HG03103 (cell line): ENCODE results near the gene AGFG2.

ENCODE experiments used
- ATAC-seq: cut with Tn5 transposase; IDR thresholded peaks from one replicate; pipeline ENCODE4 v1.9.1; 2021; ENCODE audit warnings: low read depth; ENCODE audit not compliant: unreplicated experiment

Gene AGFG2

DNA sequence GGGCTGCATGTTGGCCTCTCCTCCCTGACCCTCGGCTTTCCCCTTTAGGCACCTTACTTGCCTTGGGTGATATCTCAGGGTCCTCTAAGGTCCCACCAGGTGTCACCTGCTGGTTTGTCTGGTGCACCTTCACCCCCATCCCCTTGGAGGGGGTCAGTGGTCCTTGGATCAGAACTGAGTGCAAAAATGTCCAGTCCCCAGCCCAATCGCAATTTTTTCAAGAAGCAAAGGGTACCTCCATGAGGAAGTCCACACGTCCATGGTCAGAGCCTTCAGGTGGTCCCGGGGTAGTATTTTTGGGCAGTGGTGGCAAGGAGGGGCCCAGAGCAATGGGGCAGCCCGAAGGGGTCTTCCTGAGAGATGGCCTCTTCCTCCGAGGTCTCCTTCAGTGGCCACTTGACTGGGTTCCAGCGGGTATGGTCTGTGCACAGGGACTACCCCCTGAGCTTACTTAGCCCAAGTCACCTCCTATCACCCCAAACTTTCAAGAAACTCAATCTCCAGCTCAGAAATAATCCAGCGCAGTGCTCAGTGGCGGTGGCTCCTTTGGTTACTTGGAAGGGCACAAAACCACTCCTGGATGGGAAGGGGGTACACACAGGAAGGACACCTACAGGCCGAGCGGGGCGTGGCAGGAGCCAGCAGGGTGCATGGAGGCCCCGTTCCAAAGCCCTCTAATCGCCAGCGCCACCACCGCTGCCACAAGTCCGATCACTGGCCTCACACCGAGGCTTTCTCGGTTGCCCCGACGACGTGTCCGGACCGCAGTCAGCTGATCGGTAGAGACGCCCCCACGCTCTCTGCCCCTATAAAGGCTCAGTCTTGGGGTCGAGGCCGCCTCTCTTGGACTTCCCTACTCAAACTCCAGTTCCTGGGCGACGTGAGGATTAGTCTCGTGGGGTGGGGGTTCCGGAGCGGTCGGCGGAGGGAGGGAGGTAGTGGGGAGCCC is 30.2 kb downstream of the AGFG2 start:
- no peak for ATAC-seq

DNA sequence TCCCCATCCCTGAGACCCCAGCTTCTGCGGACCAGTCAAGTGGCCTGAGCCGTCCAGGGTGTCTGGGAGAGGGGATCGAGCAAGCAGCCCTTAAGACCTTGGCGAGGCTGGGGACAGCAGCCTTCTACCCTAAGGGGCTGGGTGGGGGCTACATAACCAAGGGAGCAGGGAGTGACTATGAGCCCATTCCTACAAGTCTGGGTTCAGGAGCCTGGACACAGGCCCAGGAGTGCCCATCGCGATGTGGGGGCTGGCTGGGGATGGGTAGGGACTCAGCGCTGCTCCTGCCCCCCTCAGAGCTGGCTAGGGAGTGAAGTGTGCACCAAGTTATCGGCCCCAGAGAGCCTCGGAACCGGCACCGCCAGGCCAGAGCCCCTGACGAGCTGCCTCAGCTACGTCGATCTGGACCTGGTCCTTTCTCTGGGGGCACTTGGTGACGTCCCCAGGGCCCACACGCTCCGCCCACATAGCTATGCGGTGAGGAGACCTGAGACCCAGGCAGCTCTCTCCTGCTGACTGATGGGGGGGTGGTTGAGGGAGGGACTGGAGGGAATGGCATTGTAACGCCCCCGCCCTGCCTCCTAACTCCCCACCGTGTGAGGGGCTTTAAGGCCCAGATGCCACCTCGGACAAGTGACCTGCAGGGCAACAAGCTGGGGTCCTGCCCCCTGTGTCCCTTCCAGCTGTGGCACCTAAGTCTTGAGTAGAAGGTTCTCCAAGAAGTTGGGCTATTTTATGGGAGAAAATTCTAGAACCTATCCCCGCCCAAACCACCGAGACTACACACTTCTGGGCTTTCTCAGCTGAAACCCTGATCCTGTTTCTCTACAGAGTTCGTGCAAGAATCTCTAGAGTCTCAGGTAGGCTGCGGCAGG is 32.2 kb downstream of the AGFG2 start:
- ATAC-seq, result no peak

GRCh38 chr7:100571829-100572116 is 32.8 kb downstream of the AGFG2 start:
- ATAC-seq, result no peak

GRCh38 chr7:100572281-100572948 is 33.4 kb downstream of the AGFG2 start:
- no peak for ATAC-seq

- no peak for ATAC-seq
Observed at GRCh38 chr7:100572949-100573675, 34.1 kb downstream of the AGFG2 start.

DNA sequence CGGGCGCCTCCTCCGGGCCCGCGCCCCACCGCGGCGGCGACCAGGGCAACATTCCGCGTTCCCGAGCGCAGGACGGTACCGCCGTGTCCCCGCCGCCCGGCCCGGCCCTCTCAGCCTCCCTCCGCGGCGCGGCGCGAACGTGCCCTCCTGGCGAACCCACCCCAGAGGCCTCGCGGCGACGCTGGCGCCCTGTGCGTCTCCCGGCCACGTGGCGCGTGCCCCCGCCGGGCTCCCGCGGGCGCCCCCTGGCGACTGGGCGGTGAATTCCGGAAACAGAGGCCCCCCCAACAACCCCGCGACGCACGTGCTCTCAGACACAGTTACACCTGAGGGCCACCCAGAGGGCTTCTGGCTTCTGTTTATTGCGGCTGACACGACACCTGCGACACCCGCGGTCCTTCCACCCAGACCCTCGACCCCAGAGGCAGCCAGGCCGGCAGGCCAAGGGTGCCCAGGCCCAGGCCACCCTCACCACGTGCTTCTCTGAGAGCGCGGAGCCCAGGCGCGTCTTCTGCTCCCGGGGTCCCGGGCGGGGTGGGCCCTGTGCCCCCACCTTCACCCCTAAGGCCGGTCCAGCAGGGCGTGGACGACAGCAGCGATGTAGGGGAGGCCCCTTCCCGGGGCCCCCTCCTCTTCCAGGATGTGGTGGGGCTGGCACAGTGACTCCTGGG is 34.8 kb downstream of the AGFG2 start, which contains the start of gene SAP25:
Gene SAP25, minus strand, starts transcription at position 210 of the 671 bp plus-strand sequence. Its CDS starts 158 bp downstream, at position 52.
- no peak for ATAC-seq

DNA sequence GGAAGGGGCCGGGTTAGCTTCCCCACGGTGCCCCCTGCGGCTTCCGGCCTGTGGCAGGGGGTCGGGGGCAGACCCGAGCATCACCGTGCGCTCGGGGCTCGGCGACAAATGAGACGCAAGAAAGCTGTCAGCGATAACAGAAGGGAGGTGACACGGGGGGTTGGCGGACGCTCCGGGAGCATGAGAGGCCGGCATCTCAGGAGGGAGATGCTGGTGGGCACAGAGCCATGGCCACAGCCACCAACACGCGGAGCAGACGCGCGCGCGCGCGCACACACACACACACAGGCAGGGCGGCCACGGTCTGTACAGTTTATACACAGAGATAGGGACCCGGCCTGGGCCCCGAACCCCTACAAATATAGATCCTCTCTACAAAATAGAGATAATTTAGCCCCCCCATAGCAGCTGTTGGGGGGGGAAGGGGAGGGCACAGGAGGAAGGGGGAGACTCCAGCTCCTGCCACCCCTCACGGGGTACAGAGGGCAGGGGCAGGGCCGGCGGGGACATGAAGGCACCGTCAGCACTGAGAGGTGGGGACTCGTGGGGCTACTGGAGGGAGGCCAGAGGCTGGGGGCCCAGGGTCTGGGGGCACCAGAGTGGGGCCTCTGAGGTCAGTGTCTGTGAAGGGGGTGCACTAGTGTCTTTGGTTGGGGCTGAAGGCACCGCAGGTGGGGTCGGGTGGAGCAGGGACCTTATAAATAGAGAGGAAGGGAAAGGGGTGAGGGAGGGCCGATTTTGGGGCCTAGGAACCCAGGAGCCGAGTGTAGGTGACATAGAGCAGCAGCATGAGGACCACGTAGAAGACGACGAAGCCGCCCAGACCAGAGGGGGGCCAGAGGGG is 35.6 kb downstream of the AGFG2 start:
- no peak for ATAC-seq

DNA sequence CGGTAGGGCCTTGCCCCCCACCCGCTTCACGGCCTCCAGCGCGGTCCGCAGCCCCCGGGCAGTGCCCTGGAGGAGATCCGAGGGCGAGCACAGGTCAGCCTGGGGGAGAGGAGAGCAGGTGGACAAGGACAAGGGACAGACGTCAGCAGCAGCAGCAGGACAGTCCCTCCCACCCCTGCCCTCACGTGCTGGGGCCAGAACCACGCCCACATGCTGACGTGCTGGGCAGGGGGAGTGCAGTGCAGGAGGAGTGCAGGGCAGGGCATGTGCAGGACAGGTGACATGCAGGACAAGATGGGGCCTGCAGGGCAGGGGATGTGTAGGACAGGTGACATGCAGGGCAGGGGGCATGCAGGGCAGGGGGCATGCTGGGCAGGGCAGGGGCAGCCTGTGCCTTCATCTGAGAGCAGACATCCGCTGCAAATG is 36.2 kb downstream of the AGFG2 start:
- no peak for ATAC-seq

GRCh38 chr7:100575746-100576383 is 36.9 kb downstream of the AGFG2 start:
- no peak for ATAC-seq

DNA sequence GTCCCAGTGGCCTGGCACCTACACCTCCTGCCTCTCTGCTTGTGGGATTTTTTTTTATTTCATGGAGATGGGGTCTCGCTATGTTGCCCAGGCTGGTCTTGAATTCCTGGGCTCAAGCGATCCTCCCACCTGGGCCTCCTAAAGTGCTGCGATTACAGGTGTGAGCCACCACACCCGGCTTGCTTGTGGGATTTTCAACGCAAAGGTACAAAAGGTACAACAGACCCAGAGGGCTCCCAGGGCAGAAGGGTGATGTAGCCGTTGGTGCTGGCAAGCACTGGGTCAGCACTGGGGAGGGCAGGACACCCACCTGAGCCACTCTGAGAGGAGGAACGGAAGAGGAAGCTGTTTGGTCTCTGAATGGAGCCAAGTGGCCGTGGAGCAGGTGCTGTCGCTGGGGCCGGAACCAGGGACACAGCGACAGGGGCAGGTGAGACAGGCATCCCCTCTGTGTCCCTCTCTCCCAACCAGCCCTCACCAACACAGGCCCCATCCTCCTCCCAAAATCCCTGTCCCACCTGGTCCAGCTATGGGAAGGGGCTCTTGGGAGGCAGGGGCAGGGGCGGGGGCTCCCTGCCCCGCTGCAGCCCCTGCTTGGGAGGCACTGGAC is 37.5 kb downstream of the AGFG2 start:
- no peak for ATAC-seq

- ATAC-seq, result no peak
Observed at GRCh38 chr7:100577103-100577502, 38.1 kb downstream of the AGFG2 start.

GRCh38 chr7:100577507-100577906 is 38.5 kb downstream of the AGFG2 start:
- no peak for ATAC-seq

- ATAC-seq, result no peak
Observed at GRCh38 chr7:100578246-100579183, 39.5 kb downstream of the AGFG2 start.

DNA sequence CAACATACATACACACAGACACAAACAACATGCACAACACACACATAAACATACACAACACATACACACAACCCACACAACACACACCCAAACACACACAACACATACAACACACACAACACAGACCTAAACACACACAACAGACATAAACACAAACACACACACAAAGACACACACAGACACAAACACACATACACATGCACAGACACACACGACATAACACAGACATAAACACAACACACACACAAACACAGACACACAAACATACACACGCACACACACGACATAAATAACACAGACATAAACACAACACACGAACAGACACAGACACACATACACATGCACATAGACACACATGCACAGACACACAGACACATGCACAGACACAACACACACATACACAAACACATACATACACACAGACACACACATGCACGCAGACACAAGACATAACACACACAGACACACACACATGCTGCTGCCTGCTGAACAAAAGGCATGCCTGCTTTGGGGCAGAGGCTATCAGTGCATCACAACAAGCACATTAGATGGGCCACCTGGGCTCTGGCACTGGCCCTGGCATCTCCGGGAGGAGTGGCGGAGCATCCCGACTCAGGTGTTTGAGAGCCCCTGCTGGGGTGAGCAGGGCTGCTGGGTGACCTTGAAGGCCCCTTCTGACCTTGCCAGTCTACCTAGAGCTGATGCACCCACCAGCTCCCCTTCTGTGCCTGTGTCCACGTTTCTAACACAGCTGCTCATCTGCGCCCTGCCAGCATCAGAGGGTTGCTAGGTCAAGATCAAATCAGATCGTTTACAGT is 41.7 kb downstream of the AGFG2 start:
- no peak for ATAC-seq

DNA sequence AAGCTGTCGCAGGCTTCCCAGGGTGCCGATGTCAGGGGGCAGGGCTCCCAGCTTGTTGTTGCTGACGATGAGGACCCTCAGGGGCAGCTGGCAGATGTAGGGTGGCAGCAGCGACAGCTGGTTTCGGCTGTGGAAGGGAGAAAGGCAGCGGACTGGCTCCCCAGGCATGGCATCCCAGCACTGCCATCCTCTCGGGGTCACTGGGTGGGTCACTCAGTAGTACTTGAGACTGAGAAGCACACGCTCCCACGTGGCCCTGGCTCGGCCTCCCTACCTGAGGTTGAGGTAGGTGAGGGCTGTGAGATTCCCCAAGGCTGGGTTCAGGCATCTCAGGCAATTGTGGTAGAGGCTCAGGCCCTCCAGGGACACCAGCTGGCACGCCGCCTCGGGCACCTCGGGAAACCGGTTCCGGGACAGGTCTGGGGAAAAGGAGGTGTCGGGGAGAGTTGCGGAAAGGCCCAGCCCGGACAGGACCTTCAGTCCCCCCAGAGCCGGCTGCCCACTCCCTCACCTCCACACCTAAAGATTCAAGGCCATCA is 43.1 kb downstream of the AGFG2 start:
- ATAC-seq, result no peak

GRCh38 chr7:100582650-100583049 is 43.6 kb downstream of the AGFG2 start:
- ATAC-seq, result no peak
